ENCODE data around the gene GEMIN7. TPM values are rescaled to one million over a fixed set of nuclear protein-coding genes. Genes with fewer than 3 reads are reported as not detected.
A peak's percentile ranks its signal among the peaks of the same experiment; 100 is the strongest.

GEMIN7 gene
- total and polyA plus RNA-seq, 2 donors (not counting 1 experiment from before 2014, with no cell fraction given) = 15.7 to 18.0 TPM

DNA sequence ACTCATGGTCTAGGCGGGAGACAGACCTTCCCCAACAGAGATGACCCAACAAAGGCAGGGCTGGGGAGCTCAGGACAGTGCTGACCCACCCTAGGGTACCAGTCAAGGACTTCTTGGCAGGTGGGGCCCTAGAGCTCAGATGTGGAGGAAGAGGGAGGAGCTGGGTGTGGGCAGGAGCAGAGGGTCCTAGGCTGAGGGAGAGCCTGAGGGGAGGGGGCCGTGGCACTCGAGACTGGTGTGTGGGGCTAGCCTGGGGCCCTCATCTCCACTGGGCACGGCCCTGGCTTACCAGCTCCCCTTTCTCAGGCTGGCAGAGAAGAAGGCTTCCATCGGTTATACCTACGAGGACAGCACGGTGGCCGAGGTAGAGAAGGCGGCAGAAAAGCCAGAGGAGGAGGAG is 21.6 kb upstream of the GEMIN7 start:
- H3K9me3 ChIP-seq (ENCODE audit: control insufficient read depth, insufficient read depth, low read depth, low read length) = no peaks in the 10 kb centered on the region
- H4K20me1 ChIP-seq (ENCODE audit: control insufficient read depth, extremely low read depth, insufficient read depth, low read length) = no peaks in the 10 kb centered on the region
- no peak overlapping the region for H3K27ac ChIP-seq (ENCODE audit: insufficient read depth, low read length)
- H3K79me2 ChIP-seq (ENCODE audit: control insufficient read depth, insufficient read depth, low read length) = no peaks in the 10 kb centered on the region
- no peaks in the 10 kb centered on the region for H3K4me1 ChIP-seq (ENCODE audit: control insufficient read depth, extremely low read depth, insufficient read depth, low read length)
- H3K4me2 ChIP-seq (ENCODE audit: extremely low read depth, insufficient read depth, low read length) = no peak overlapping the region
- H3K4me3 ChIP-seq (replicated peaks in 1 of 4; ENCODE audit: control extremely low read depth in 1 of 4, insufficient read depth in 1 of 4, low read depth in 3 of 4, low read length in 4 of 4) = no peak overlapping the region
- no peaks in the 10 kb centered on the region for H3K27me3 ChIP-seq (ENCODE audit: control insufficient read depth, insufficient read depth, low read length)
- DNase-seq (ENCODE audit: low read depth in 2 of 2) = no peak
- no peak overlapping the region for H3K9ac ChIP-seq (ENCODE audit: insufficient read depth, low read length)
- no peak overlapping the region for H2AFZ ChIP-seq (ENCODE audit: low read length)
- H3K36me3 ChIP-seq (ENCODE audit: control insufficient read depth, insufficient read depth, low read length) = peaks cover 48% of the 10 kb centered on the region
- no peak for TF ChIP-seq CTCF (conservative IDR thresholded peaks at IDR 0.05 in 1 of 2, IDR thresholded peaks at IDR 0.05 in 1 of 2; ENCODE audit: low read depth in 1 of 2, low read length in 2 of 2)
- TF ChIP-seq EZH2 (IDR thresholded peaks at IDR 0.05; ENCODE audit: low read length, missing control alignments) = no peak

- Histone ChIP-seq H3K4me1 (ENCODE audit: control insufficient read depth, extremely low read depth, insufficient read depth, low read length) (no peaks in the 10 kb centered on the region), H3K79me2 (ENCODE audit: control insufficient read depth, insufficient read depth, low read length) (no peaks in the 10 kb centered on the region), H4K20me1 (ENCODE audit: control insufficient read depth, extremely low read depth, insufficient read depth, low read length) (no peaks in the 10 kb centered on the region), H3K4me2 (ENCODE audit: extremely low read depth, insufficient read depth, low read length) (no peak overlapping the region), H3K36me3 (ENCODE audit: control insufficient read depth, insufficient read depth, low read length) (peaks cover 49% of the 10 kb centered on the region), H3K9me3 (ENCODE audit: control insufficient read depth, insufficient read depth, low read depth, low read length) (no peaks in the 10 kb centered on the region), H3K9ac (ENCODE audit: insufficient read depth, low read length) (no peak overlapping the region), H3K27me3 (ENCODE audit: control insufficient read depth, insufficient read depth, low read length) (no peaks in the 10 kb centered on the region), H2AFZ (ENCODE audit: low read length) (no peak overlapping the region), H3K4me3 (replicated peaks in 1 of 4; ENCODE audit: control extremely low read depth in 1 of 4, insufficient read depth in 1 of 4, low read depth in 3 of 4, low read length in 4 of 4) (no peak overlapping the region), H3K27ac (ENCODE audit: insufficient read depth, low read length) (no peak overlapping the region)
- no peak for TF ChIP-seq CTCF (conservative IDR thresholded peaks at IDR 0.05 in 1 of 2, IDR thresholded peaks at IDR 0.05 in 1 of 2; ENCODE audit: low read depth in 1 of 2, low read length in 2 of 2)
- no peak for TF ChIP-seq EZH2 (IDR thresholded peaks at IDR 0.05; ENCODE audit: low read length, missing control alignments)
- DNase-seq (ENCODE audit: low read depth in 2 of 2) = no peak
These were observed 20.4 kb upstream of the GEMIN7 start for GRCh38 chr19:45058622-45059159.

DNA sequence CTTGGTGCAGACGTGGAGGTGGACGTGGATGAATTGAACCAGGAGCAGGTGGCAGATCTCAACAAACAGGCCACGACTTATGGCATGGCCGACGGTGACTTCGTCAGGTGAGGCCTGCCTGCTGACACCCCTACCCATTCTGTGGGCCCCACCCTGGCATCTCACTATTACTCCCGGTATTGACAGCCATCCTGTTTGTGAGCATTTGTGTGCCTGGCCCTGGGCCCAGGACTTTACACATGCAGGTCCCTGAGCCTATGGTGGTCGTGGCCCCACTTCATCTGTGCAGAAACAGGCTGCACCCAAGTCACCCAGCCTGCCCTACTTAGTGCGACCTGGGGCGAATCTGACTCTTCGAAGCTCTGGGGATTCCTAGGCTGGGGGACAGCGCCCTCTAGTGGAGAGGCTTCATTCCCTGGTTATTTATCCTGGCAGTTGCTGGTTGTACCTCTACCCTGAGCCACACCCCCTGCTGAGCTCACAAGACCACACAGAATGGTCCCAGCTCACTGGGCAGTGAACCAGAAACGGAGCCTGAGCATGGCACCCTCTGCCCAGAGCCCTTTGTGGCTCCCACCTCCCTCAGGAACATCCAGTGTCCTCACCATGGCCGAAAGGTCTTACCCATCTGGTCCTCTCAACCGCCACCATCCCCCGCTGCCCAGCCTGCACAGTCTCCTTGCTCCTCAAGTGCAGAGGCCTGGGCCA is 19.6 kb upstream of the GEMIN7 start:
- peaks cover 51% of the 10 kb centered on the region for H3K36me3 ChIP-seq (ENCODE audit: control insufficient read depth, insufficient read depth, low read length)
- H2AFZ ChIP-seq (ENCODE audit: low read length) = no peak overlapping the region
- no peaks in the 10 kb centered on the region for H3K4me1 ChIP-seq (ENCODE audit: control insufficient read depth, extremely low read depth, insufficient read depth, low read length)
- H3K27me3 ChIP-seq (ENCODE audit: control insufficient read depth, insufficient read depth, low read length) = no peaks in the 10 kb centered on the region
- no peaks in the 10 kb centered on the region for H4K20me1 ChIP-seq (ENCODE audit: control insufficient read depth, extremely low read depth, insufficient read depth, low read length)
- no peak overlapping the region for H3K27ac ChIP-seq (ENCODE audit: insufficient read depth, low read length)
- H3K4me3 ChIP-seq (replicated peaks in 1 of 4; ENCODE audit: control extremely low read depth in 1 of 4, insufficient read depth in 1 of 4, low read depth in 3 of 4, low read length in 4 of 4) = no peak overlapping the region
- no peaks in the 10 kb centered on the region for H3K79me2 ChIP-seq (ENCODE audit: control insufficient read depth, insufficient read depth, low read length)
- DNase-seq (ENCODE audit: low read depth in 2 of 2) = peak; percentile 62 to 78
- no peak for TF ChIP-seq EZH2 (IDR thresholded peaks at IDR 0.05; ENCODE audit: low read length, missing control alignments)
- peak; percentile 81 to 90 for TF ChIP-seq CTCF (conservative IDR thresholded peaks at IDR 0.05 in 1 of 2, IDR thresholded peaks at IDR 0.05 in 1 of 2; ENCODE audit: low read depth in 1 of 2, low read length in 2 of 2)
- H3K4me2 ChIP-seq (ENCODE audit: extremely low read depth, insufficient read depth, low read length) = no peak overlapping the region
- no peak overlapping the region for H3K9ac ChIP-seq (ENCODE audit: insufficient read depth, low read length)
- H3K9me3 ChIP-seq (ENCODE audit: control insufficient read depth, insufficient read depth, low read depth, low read length) = no peaks in the 10 kb centered on the region
